HTR-8/SVneo (cell line): ENCODE measurements around the gene IGF2R.
"Not testable (repeated sequence)": the region's sequence is repeated elsewhere in the genome, so short reads cannot be mapped to it uniquely, and the experiment has no call there.

Source experiments
- DNase-seq: peaks from one replicate; pipeline ENCODE4 v3.0.0; 2011; ENCODE audit warnings: low spot score, mixed read lengths; ENCODE audit not compliant: insufficient read length
- FAIRE-seq: peaks from 2 replicates; lab custom pipeline; 2011; peaks lifted over from hg19 to GRCh38; lab: Jason Lieb, UNC

IGF2R gene

GRCh38 chr6:159968295-159969203 lies at the start of gene IGF2R:
Gene IGF2R, plus strand, starts transcription at chr6:159969082. Its CDS starts 165 bp downstream, at chr6:159969247.
- FAIRE-seq (peak; percentile 38), DNase-seq (peak; percentile 83)

GRCh38 chr6:159919800-159920199 lies 49.1 kb upstream of the IGF2R start:
- FAIRE-seq = no peak
- no peak for DNase-seq

- DNase-seq, FAIRE-seq: not testable (repeated sequence)
These were observed 44.7 kb upstream of the IGF2R start for GRCh38 chr6:159924150-159924549.

GRCh38 chr6:159926542-159927203 lies 42.2 kb upstream of the IGF2R start:
- FAIRE-seq (no peak), DNase-seq (no peak)

- DNase-seq = no peak
- no peak for FAIRE-seq
These were observed 39.1 kb upstream of the IGF2R start for GRCh38 chr6:159929819-159930218.

GRCh38 chr6:159931112-159931511 lies 37.8 kb upstream of the IGF2R start:
- DNase-seq = no peak
- no peak for FAIRE-seq

GRCh38 chr6:159931846-159932245 lies 37.0 kb upstream of the IGF2R start:
- no peak for FAIRE-seq
- no peak for DNase-seq

- no peak for DNase-seq
- no peak for FAIRE-seq
These were observed 35.8 kb upstream of the IGF2R start for GRCh38 chr6:159933077-159933476.

- no peak for FAIRE-seq
- no peak for DNase-seq
These were observed 34.7 kb upstream of the IGF2R start for GRCh38 chr6:159934181-159934580.

- FAIRE-seq (no peak), DNase-seq (no peak)
These were observed 33.8 kb upstream of the IGF2R start for GRCh38 chr6:159935065-159935464.

GRCh38 chr6:159935633-159936032 lies 33.2 kb upstream of the IGF2R start:
- FAIRE-seq (no peak), DNase-seq (no peak)

GRCh38 chr6:159939591-159940016 lies 29.3 kb upstream of the IGF2R start:
- DNase-seq (no peak), FAIRE-seq (no peak)

GRCh38 chr6:159941286-159942113 lies 27.4 kb upstream of the IGF2R start:
- FAIRE-seq (peak; percentile 38), DNase-seq (no peak)

- no peak for DNase-seq
- no peak for FAIRE-seq
These were observed 25.7 kb upstream of the IGF2R start for GRCh38 chr6:159943101-159943632.

- DNase-seq = no peak
- FAIRE-seq = no peak
These were observed 24.8 kb upstream of the IGF2R start for GRCh38 chr6:159943968-159944598.

- no peak for DNase-seq
- no peak for FAIRE-seq
These were observed 23.0 kb upstream of the IGF2R start for GRCh38 chr6:159945801-159946392.

GRCh38 chr6:159946912-159947311 lies 22.0 kb upstream of the IGF2R start:
- DNase-seq (no peak), FAIRE-seq (no peak)

- no peak for DNase-seq
- no peak for FAIRE-seq
These were observed 20.7 kb upstream of the IGF2R start for GRCh38 chr6:159948199-159948598.

GRCh38 chr6:159951772-159952171 lies 17.1 kb upstream of the IGF2R start:
- FAIRE-seq = no peak
- DNase-seq = no peak
